GM12878 (cell line): ENCODE results near the gene NLN. TPM values are rescaled to one million over a fixed set of nuclear protein-coding genes. Genes with fewer than 3 reads are reported as not detected.

Source experiments
- ATF7 ChIP-seq: fragments of 450-650 bp; IDR thresholded peaks from 2 replicates; pipeline ENCODE4 v1.6.1; 2016; ENCODE audit warnings: low read depth, mild to moderate bottlenecking
- ETV6 ChIP-seq, 2 experiments: fragments of 450-650 bp in 1 of 2; IDR thresholded peaks in 1 of 2; conservative IDR thresholded peaks in 1 of 2; 2 replicates each; pipeline ENCODE4 v1.6.1; 2014; ENCODE audit warnings: antibody characterized with exemption in 1 of 2, borderline replicate concordance in 1 of 2, low read depth in 1 of 2, mild to moderate bottlenecking in 1 of 2, moderate library complexity in 1 of 2
- FOS ChIP-seq: IDR thresholded peaks from 3 replicates; pipeline ENCODE4 v1.6.1; 2011; ENCODE audit warnings: borderline replicate concordance; ENCODE audit not compliant: insufficient read length; ENCODE audit errors: extremely low read depth
- HDAC2 ChIP-seq: fragments of 200-600 bp; sonication (generic); IDR thresholded peaks from 2 replicates; pipeline ENCODE4 v1.6.1; 2017
- IKZF2 ChIP-seq, 2 experiments: fragments of 450-650 bp; IDR thresholded peaks; 2 replicates each; pipeline ENCODE4 v1.6.1; 2017; ENCODE audit warnings: mild to moderate bottlenecking in 2 of 2, moderate library complexity in 2 of 2
- IRF3 ChIP-seq: fragments of 450-650 bp; IDR thresholded peaks from 2 replicates; pipeline ENCODE4 v1.6.1; 2014; ENCODE audit warnings: mild to moderate bottlenecking
- LARP7 ChIP-seq: fragments of 450-650 bp; IDR thresholded peaks from 2 replicates; pipeline ENCODE4 v1.6.1; 2017; ENCODE audit warnings: mild to moderate bottlenecking
- MTA3 ChIP-seq: IDR thresholded peaks from 2 replicates; pipeline ENCODE4 v1.6.1; 2012; ENCODE audit warnings: low read length, inconsistent platforms, borderline replicate concordance
- MYB ChIP-seq: fragments of 150-350 bp; IDR thresholded peaks from 2 replicates; pipeline ENCODE4 v1.6.1; 2014; ENCODE audit warnings: mild to moderate bottlenecking, low read depth, low read length, borderline replicate concordance
- MYC ChIP-seq: IDR thresholded peaks from 2 replicates; pipeline ENCODE4 v1.6.1; 2011; ENCODE audit warnings: mild to moderate bottlenecking, low read length, moderate library complexity, inconsistent platforms; ENCODE audit not compliant: insufficient read depth, insufficient replicate concordance, insufficient read length, severe bottlenecking
- NR2C2 ChIP-seq: IDR thresholded peaks from 2 replicates; pipeline ENCODE4 v1.6.1; 2011; ENCODE audit warnings: borderline replicate concordance, low read depth; ENCODE audit not compliant: control insufficient read depth, insufficient read length
- NRF1 ChIP-seq: conservative IDR thresholded peaks from 2 replicates; pipeline ENCODE4 v1.6.1; 2011; ENCODE audit warnings: mild to moderate bottlenecking, low read depth, low read length, improper control_type of control experiment
- RAD21 ChIP-seq: IDR thresholded peaks from 2 replicates; pipeline ENCODE4 v1.6.1; 2011; ENCODE audit warnings: mild to moderate bottlenecking, low read depth, low read length, moderate library complexity; ENCODE audit not compliant: insufficient read depth
- TCF12 ChIP-seq: IDR thresholded peaks from 2 replicates; pipeline ENCODE4 v1.6.1; 2011; ENCODE audit warnings: low read depth, mild to moderate bottlenecking, low read length
- ZNF622 ChIP-seq: fragments of 450-650 bp; IDR thresholded peaks from 2 replicates; pipeline ENCODE4 v1.6.1; 2017; ENCODE audit warnings: mild to moderate bottlenecking, inconsistent platforms
- ZNF687 ChIP-seq: fragments of 450-650 bp; IDR thresholded peaks from 2 replicates; pipeline ENCODE4 v1.6.1; 2017; ENCODE audit warnings: mild to moderate bottlenecking, moderate library complexity
- polyA plus RNA-seq, 11 experiments: library from polyadenylated mRNA; depleted of rRNA in 4 of 11; unstranded in 6 of 11; stranded (reverse) in 5 of 11; fragments of >200 nt; fragmentation: Nextera tagmentation in 4 of 11; fragmentation: Illumina TruSeq in 1 of 11; extraction: Ambion mirVana in 4 of 11; extraction: Trizol in 1 of 11; gene quantifications; 1 replicate in 1 of 11; 2 replicates in 10 of 11; pipeline versions ENCODE4 v1.2.1 to v1.2.3, GENCODE V29; 2011 to 2016; ENCODE audit warnings: inconsistent platforms in 2 of 11, missing spikeins in 2 of 11, low read depth in 1 of 11
- total RNA-seq, 4 experiments: library from RNA; depleted of rRNA in 3 of 4; stranded (reverse); fragments of >200 nt in 3 of 4; fragmentation: Illumina TruSeq in 1 of 4; extraction: Trizol in 1 of 4; gene quantifications; 2 replicates each; pipeline versions ENCODE4 v1.2.1 to v1.2.3, GENCODE V29; 2013 to 2021
- TF ChIP-seq, protein P1 (sequence below): fragments of 450-650 bp; IDR thresholded peaks from 2 replicates; pipeline ENCODE4 v1.6.1; 2018; ENCODE audit warnings: borderline replicate concordance, mild to moderate bottlenecking; ENCODE audit not compliant: partially characterized antibody
- TF ChIP-seq, protein P2 (sequence below): fragments of 150-350 bp; IDR thresholded peaks from 2 replicates; pipeline ENCODE4 v1.6.1; 2016; ENCODE audit warnings: low read depth, low read length

The NLN gene
- total and polyA plus RNA-seq, 10 of the 15 experiments (the other 5 are each of a cell fraction or from before 2014, with no cell fraction given), result 6.8 to 56.9 (median 33.3) TPM

DNA sequence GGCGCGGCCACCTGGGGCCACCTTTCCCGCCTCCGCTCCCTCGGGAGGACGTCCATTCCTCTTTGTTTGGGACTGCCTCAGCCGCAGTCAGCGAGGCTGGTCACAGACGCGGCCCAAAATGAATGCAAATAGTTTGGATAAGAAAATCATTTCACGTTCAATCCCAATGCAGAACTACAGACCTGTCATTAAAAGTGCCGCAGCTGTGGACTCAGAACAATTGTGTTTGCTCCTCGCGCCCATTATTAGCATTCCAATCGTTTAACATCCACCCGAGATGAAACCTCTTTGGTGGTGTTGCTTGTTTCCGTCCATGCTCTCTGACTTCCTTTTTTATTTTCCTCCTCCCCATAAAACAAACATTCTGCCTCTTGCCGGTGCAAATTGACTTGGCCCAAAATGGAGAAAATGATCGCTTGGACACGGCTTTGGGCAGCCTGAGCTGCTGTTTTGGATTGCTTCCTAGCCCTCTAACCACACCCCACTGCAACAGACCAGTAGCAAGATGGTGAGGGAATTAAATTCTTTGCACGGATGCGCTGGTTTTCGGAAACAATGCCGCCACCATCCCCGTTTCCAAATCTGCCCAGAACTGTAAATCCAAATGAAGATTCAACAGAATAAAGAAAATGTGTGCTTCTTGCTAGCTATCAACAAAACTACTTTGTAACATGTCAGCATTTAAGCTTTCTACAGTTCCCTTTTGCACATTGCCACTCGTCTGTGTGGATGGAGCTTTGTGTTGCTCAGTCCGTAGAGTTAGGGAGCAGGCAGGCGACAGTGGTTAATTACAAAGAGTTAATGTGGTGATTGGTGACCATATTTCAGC lies 784 bp downstream of the NLN start (continued):
- TF ChIP-seq ZNF687, result no peak
- TF ChIP-seq ATF7, result no peak
- TF ChIP-seq NRF1, result no peak
- TF ChIP-seq NR2C2, result no peak
- no peak for TF ChIP-seq MYC
- TF ChIP-seq IKZF2 (IDR thresholded peaks at IDR 0.05), result peak in 1 of 2 experiments; percentile 13; a peak in 1 of 4 replicates
- TF ChIP-seq ZNF622, result no peak
- TF ChIP-seq, protein P1, sequence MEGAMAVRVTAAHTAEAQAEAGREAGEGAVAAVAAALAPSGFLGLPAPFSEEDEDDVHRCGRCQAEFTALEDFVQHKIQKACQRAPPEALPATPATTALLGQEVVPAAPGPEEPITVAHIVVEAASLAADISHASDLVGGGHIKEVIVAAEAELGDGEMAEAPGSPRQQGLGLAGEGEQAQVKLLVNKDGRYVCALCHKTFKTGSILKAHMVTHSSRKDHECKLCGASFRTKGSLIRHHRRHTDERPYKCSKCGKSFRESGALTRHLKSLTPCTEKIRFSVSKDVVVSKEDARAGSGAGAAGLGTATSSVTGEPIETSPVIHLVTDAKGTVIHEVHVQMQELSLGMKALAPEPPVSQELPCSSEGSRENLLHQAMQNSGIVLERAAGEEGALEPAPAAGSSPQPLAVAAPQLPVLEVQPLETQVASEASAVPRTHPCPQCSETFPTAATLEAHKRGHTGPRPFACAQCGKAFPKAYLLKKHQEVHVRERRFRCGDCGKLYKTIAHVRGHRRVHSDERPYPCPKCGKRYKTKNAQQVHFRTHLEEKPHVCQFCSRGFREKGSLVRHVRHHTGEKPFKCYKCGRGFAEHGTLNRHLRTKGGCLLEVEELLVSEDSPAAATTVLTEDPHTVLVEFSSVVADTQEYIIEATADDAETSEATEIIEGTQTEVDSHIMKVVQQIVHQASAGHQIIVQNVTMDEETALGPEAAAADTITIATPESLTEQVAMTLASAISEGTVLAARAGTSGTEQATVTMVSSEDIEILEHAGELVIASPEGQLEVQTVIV, result no peak
- TF ChIP-seq FOS, result no peak
- TF ChIP-seq IRF3, result no peak
- no peak for TF ChIP-seq RAD21
- TF ChIP-seq, protein P2, sequence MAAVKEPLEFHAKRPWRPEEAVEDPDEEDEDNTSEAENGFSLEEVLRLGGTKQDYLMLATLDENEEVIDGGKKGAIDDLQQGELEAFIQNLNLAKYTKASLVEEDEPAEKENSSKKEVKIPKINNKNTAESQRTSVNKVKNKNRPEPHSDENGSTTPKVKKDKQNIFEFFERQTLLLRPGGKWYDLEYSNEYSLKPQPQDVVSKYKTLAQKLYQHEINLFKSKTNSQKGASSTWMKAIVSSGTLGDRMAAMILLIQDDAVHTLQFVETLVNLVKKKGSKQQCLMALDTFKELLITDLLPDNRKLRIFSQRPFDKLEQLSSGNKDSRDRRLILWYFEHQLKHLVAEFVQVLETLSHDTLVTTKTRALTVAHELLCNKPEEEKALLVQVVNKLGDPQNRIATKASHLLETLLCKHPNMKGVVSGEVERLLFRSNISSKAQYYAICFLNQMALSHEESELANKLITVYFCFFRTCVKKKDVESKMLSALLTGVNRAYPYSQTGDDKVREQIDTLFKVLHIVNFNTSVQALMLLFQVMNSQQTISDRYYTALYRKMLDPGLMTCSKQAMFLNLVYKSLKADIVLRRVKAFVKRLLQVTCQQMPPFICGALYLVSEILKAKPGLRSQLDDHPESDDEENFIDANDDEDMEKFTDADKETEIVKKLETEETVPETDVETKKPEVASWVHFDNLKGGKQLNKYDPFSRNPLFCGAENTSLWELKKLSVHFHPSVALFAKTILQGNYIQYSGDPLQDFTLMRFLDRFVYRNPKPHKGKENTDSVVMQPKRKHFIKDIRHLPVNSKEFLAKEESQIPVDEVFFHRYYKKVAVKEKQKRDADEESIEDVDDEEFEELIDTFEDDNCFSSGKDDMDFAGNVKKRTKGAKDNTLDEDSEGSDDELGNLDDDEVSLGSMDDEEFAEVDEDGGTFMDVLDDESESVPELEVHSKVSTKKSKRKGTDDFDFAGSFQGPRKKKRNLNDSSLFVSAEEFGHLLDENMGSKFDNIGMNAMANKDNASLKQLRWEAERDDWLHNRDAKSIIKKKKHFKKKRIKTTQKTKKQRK, result no peak
- no peak for TF ChIP-seq ETV6 (conservative IDR thresholded peaks at IDR 0.05 in 1 of 2, IDR thresholded peaks at IDR 0.05 in 1 of 2; ENCODE audit: borderline replicate concordance in 1 of 2, low read depth in 1 of 2)
- no peak for TF ChIP-seq MTA3
- no peak for TF ChIP-seq MYB
- TF ChIP-seq TCF12, result no peak
- no peak for TF ChIP-seq HDAC2
- no peak for TF ChIP-seq LARP7
